Type B pancreatic cell (in vitro differentiated cells): Measurements from ENCODE around the gene PRKAG1. TPM values are rescaled to one million over a fixed set of nuclear protein-coding genes. Genes with fewer than 3 reads are reported as not detected.

Experiments
- DNase-seq: peaks from one replicate; pipeline ENCODE4 v3.0.0; 2021; ENCODE audit warnings: mixed read lengths; ENCODE audit not compliant: unreplicated experiment; ENCODE audit errors: extremely low spot score
- H3K27ac Mint-ChIP-seq: 2 replicates; pipeline ENCODE4 v1.8.0; 2021; ENCODE audit warnings: mild to moderate bottlenecking, mixed read lengths
- H3K27me3 Mint-ChIP-seq: 2 replicates; pipeline ENCODE4 v1.8.0; 2021; ENCODE audit warnings: mixed read lengths
- H3K36me3 Mint-ChIP-seq: 2 replicates; pipeline ENCODE4 v1.8.0; 2021; ENCODE audit warnings: mixed read lengths
- H3K4me1 Mint-ChIP-seq: one replicate; pipeline ENCODE4 v1.8.0; 2021; ENCODE audit warnings: mixed read lengths; ENCODE audit not compliant: unreplicated experiment
- H3K4me3 Mint-ChIP-seq: 2 replicates; pipeline ENCODE4 v1.8.0; 2021; ENCODE audit warnings: mild to moderate bottlenecking, mixed read lengths
- H3K9me3 Mint-ChIP-seq: 2 replicates; pipeline ENCODE4 v1.8.0; 2021; ENCODE audit warnings: mixed read lengths
- CTCF ChIP-seq: fragments of 200-600 bp; sonication (generic); conservative IDR thresholded peaks from 2 replicates; pipeline ENCODE4 v1.5.0; 2021; ENCODE audit warnings: antibody characterized with exemption, mild to moderate bottlenecking
- total RNA-seq: library from RNA; stranded (reverse); gene quantifications from 2 replicates; pipeline ENCODE4 v1.2.1, GENCODE V29; 2021; ENCODE audit warnings: low replicate concordance

The PRKAG1 gene
- total RNA-seq, 1 donor from 2014 or later: 58.7 TPM

DNA sequence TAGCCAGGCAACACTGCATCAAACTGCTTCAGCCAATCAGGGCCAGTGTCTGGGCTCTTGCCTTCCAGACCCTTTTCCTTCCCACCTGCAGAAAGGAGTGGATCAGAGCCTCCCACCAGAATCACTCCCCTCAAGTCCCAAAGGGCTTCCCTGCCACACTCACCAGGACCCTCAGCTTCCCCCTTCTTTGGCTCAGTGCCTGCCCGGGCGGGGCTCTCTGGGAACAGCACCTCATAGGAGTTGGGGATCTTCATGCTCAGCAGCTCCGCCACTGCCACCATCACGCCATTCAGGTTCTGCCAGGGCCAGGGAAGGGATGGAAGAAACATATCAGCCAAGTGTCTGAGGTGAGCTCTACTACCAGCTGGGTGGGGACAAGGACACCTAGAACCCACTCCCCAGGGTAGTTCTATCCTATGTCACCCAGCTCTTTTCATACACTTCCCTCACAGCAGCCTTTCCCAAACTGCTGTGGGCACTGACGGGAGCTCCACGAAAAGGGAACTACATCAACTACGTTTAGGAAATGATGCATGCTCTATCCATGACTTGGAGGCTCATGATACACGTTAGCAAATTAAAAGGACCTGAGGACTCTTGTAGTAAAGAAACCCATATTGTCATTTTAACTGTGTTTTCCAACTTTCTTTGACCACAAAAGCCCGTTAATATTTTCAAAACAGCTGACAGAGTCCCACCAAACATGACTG is 9.4 kb upstream of the PRKAG1 start:
- Mint-ChIP-seq H3K4me3 (no peak overlapping the region), H3K9me3 (no peaks in the 10 kb centered on the region), H3K36me3 (peaks cover 10% of the 10 kb centered on the region), H3K4me1 (no peaks in the 10 kb centered on the region), H3K27me3 (no peaks in the 10 kb centered on the region), H3K27ac (no peak overlapping the region)
- no peak for TF ChIP-seq CTCF
- DNase-seq: no peak

DNA sequence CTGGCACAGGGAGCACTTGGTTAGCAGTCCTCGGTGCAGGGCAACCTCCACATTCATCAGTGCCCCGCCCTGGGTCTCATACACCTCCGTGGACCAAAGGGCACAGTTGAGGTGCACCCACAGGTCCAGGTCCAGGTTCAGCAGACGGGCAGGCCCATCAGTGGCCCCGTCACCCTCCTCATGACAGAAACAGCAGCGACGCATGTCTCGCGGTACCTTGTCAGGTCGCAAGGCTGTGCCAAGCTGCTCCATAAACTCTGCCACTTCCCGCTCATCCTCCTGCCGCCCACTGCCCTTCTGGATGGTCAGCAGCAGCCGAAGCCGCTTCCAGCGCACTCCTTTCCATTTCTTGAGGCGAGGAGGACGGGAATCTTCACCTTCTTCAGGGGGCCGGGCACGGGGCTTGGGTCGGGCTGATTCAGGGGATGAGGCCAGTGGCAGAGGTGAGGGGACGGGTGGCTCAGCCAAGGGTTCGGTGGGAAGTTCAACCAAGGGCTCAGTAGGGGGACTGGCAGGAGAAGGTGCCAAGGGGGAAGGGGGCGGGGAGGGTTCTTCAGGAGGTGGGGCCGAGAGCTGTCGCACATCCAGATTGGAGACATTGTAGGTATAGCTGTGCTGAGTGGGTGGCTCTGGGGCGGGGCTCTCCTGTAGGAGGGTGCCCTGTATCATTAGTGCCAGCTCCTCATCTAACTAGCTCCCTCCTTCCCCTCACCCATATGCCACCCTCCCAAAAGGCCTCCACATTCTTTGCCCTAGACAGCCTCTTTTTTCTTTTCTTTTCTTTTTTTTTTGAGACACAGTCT is 8.3 kb upstream of the PRKAG1 start:
- no peak for DNase-seq
- Mint-ChIP-seq H3K4me3 (no peak overlapping the region), H3K27ac (no peak overlapping the region), H3K9me3 (no peaks in the 10 kb centered on the region), H3K4me1 (no peaks in the 10 kb centered on the region), H3K27me3 (no peaks in the 10 kb centered on the region), H3K36me3 (peaks cover 16% of the 10 kb centered on the region)
- no peak for TF ChIP-seq CTCF

DNA sequence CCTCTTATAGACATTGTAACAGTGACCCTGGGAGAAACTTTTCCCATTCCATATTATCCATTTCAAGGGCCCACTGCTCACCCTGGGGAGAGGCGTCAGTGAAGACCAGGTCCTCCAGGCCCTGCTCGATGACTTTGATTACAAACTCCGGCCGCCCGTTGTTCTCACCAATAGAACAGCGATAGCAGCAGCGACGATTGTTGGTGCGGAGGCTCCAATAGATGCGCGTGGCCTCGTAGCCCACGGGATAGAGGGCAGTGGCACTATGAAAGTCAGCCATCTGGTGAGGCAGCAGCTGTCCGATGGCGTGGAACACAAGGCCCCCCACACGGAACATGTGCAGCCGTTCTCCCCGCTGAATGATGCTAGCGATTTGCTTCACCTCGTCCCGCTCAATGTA is 7.5 kb upstream of the PRKAG1 start:
- DNase-seq: no peak
- H3K9me3 Mint-ChIP-seq: no peaks in the 10 kb centered on the region
- no peak for TF ChIP-seq CTCF
- H3K27me3 Mint-ChIP-seq: no peaks in the 10 kb centered on the region
- no peak overlapping the region for H3K4me3 Mint-ChIP-seq
- no peaks in the 10 kb centered on the region for H3K4me1 Mint-ChIP-seq
- peaks cover 16% of the 10 kb centered on the region for H3K36me3 Mint-ChIP-seq
- H3K27ac Mint-ChIP-seq: no peak overlapping the region

DNA sequence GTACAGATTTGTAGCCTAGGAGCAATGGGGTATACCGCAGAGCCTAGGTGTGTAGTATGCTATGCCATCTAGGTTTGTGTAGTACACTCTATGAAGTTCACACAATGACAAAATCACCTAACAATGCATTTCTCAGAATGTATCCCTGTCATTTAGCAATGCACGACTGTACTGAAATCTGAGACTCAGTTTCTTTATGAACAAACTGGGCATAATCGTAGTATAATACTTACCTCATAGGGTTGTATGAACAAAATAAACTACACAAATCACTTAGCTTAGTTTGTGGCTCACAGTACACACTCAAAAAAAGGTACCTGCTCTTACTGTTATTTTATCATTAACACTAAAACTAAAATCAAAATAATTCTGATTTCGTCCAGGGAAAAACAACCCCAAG is 6.9 kb upstream of the PRKAG1 start:
- H3K4me3 Mint-ChIP-seq: no peak overlapping the region
- H3K27me3 Mint-ChIP-seq: no peaks in the 10 kb centered on the region
- no peak for DNase-seq
- H3K4me1 Mint-ChIP-seq: no peaks in the 10 kb centered on the region
- no peak for TF ChIP-seq CTCF
- no peaks in the 10 kb centered on the region for H3K9me3 Mint-ChIP-seq
- H3K27ac Mint-ChIP-seq: no peak overlapping the region
- peaks cover 13% of the 10 kb centered on the region for H3K36me3 Mint-ChIP-seq

GRCh38 chr12:49024543-49024942 is 6.0 kb upstream of the PRKAG1 start:
- Mint-ChIP-seq H3K27ac (no peak overlapping the region), H3K4me1 (peaks cover 4% of the 10 kb centered on the region), H3K36me3 (peaks cover 13% of the 10 kb centered on the region), H3K4me3 (no peak overlapping the region), H3K27me3 (no peaks in the 10 kb centered on the region), H3K9me3 (no peaks in the 10 kb centered on the region)
- TF ChIP-seq CTCF: no peak
- DNase-seq: no peak
